GM19238 (cell line): ENCODE results near the gene CDS2.
A peak's percentile ranks its signal among the peaks of the same experiment; 100 is the strongest.
"Not testable (repeated sequence)": the region's sequence is repeated elsewhere in the genome, so short reads cannot be mapped to it uniquely, and the experiment has no call there.

Experiments used
- DNase-seq: peaks from one replicate; pipeline ENCODE4 v3.0.0; 2011; ENCODE audit warnings: low spot score; ENCODE audit not compliant: insufficient read length

CDS2 gene

DNA sequence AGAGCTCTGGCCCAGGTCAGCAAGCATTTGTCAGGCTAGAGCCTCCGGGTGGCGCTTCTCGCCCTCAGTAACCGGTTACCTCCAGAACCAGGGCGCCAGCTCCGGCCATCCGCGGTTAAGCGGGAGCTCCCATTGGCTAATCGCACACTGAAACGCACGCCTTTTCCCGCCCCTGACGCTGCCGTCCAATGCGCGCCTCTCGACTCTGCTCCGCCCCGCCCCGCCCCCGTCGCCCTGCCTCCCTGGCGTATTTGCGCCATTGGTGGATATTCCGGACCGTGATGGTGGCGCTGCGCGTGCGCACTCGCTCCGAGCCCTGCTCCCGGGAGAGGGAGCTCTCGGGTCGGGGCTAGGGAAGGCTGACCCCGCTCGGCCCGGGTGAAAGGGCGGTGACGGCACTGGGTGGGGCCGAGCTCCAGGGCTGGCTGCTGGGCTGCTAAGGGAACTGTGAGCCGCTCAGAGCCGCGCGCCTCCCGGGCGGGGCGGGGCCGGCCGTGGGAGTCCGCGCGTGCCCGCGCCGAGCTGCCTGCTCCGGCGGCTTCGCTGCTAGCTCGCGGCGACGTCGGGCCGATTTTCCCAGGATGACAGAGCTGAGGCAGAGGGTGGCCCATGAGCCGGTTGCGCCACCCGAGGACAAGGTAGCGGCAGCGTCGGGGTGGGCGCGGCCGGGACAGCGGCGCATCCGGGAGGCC is at the start of gene CDS2:
Gene CDS2, plus strand, starts transcription at position 497 of the 692 bp plus-strand sequence. Its CDS starts 85 bp downstream, at position 582.
- peak; percentile 96 for DNase-seq

DNA sequence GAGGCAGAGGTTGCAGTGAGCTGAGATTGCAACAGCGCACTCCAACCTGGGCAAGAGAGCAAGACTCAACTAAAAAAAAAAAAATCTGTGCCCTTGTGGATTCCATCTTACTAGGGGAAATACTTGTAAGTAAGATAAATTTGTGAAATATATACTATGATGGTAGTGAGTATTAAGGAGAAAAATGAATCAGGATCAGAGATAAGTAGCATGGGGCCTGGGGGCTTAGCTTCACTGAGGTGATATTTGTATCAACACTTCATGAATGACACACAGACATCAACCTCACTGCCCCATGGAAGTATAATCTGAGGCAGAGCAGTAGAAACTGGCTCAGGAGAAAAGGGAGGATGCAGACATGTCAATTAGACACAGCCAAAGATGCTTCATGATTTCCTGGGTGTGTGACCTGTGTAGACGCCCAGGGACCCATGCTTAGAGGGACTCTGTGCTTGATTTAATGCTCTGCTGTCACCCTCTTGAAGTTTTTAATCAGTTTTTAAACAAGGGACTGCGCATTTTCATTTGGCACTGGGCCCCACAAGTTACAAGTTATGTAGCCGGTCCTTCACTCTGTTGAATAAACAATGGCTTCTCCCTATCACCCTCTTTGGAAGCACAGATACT is 48.9 kb upstream of the CDS2 start:
- DNase-seq = no peak

DNA sequence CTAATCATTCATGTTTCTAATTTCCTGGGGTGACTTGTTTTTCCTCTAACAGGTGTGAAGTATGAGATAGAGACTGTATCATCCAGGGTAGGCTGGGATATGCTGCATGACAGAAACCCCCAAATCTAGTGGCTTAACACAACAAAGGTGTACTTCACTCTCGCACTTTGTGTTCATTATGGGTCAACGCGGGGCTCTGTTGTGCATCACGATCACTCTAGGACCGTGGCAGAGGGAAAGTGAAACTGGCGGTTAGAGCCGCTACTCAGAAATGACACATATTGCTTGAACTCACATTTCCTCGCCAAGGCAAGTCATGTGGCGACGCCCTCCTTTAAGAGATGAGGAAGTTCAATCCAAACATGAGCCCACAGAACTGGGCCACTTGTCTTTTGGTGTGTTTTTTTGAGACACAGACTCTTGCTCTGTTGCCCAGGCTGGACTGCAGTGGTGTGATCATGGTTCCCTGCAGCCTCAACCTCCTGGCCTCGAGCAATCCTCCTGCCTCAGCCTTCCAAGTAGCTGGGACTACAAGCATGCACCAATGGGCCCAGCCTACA is 48.3 kb upstream of the CDS2 start:
- DNase-seq = peak; percentile 76

GRCh38 chr20:5080384-5080877 is 46.4 kb upstream of the CDS2 start:
- no peak for DNase-seq

DNA sequence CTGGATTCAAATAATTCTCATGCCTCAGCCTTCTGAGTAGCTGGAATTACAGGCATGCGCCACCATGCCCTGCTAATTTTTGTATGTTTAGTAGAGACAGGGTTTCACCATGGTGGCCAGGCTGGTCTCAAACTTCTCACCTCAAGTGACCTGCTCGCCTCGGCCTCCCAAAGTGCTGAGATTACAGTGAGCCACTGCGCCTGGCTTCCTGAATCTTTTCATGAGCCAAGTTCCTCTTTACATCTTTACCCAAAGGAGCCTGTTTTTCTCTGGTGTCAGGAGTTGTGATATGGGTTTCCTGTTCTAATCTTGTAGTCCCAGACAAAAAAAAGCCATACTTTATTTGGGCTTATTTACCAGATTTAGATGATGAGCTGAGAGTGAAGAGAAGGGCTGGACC is 41.4 kb upstream of the CDS2 start:
- no peak for DNase-seq

- no peak for DNase-seq
Measured at GRCh38 chr20:5088688-5089087, 38.1 kb upstream of the CDS2 start.

DNA sequence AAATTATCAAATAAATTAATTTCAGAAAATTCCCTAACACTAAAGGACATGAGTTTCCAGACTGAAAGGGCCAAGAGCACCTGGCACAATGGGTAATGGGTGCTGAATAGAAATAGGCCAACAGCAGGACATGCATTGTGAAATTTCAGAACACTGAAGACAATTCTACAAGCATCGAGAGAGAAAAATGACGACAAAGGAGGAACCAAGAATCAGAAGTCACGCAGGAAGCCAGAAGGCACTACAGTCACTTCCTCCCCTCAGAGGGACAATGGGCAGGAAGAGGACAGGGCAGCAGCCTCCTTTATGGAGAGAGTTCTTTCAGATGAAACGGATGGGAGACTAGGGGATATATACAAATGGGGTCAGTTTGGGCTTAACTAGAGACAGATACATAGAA is 36.6 kb upstream of the CDS2 start:
- peak; percentile 11 for DNase-seq

GRCh38 chr20:5091902-5092301 is 34.9 kb upstream of the CDS2 start:
- DNase-seq = no peak

DNA sequence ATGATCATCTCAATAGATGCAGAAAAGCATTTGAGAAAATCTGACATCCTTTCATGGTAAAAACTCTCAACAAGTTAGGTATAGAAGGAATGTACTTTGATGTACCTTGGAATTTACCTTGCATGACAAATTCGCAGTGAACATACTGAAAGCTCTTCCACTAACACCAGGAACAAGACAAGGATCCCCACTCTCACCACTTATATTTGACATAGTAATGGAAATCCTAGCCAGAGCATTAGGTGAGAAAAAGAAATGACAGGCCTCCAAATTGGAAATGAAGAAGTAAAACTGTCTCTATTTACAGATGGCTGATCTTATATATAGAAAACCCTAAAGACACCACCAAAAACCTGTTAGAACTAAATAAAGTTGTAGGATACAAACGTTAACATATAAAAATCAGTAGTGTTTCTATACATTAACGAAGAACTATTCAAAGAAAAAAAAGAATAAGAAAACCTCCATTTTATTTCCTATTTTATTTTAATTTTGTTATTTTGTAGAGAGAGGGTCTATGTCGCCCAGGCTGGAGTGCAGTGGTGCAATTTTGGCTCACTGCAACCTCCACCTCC is 34.0 kb upstream of the CDS2 start:
- DNase-seq = no peak

DNA sequence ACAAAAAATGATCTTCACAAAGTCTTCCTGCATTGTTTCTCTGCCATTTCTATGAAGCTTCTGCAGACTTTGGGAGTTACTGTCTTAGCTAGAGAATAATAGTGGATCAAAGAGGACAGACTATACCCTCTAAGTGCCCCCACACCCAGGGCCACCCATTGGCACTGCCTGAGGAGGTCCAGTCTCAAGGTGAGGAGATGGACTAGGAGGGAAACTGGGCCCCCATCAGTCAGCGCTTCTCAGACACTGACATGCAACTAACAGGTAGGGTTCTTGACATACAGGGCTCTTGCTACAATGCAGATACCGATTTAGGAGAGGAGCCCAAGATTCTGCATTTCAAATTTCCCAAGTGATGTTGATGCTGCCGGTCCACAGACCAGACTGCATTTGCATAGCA is 31.4 kb upstream of the CDS2 start:
- no peak for DNase-seq

- DNase-seq = no peak
Measured at GRCh38 chr20:5095931-5096330, 30.9 kb upstream of the CDS2 start.

DNA sequence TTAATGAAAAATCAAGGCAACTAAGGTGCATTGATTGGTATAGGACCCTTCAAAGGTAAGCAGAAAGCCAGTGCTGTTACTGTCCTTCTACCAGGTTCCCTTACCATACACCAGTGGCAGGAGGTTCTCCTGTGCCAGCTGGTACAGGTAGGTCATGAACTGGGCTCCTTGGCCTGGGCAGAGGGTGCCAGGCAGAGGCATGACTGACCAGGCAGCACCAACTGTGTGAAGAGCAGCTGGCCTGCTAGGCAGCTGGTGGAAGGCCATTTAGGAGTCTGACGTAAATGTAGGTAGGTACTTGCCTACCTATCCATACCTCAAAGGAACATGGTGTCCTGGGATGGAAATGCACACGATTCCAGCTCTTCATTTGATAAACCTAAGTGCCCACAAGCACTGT is 30.3 kb upstream of the CDS2 start:
- DNase-seq = no peak

- DNase-seq = not testable (repeated sequence)
Measured at GRCh38 chr20:5099009-5099408, 27.8 kb upstream of the CDS2 start.

DNA sequence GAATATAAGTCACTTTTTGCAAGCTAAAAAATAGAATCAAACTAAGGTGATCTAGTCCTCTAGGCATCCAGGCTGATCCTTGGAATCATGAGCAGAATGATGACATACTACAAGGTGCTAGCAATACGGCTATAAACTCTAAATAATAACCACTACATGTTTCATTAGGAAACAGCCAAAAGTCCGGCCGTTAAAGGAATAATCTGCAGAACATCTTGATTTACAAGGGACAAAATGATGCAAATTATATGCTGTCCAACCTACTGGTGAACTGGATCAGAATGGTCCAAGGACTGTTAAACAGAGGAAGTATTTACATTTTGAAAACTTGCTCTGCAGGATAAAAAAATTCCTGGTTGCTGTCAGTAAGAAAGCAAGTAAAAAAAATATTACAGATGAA is 26.9 kb upstream of the CDS2 start:
- DNase-seq = not testable (repeated sequence)

- DNase-seq = peak; percentile 39
Measured at GRCh38 chr20:5100684-5101347, 26.0 kb upstream of the CDS2 start.

DNA sequence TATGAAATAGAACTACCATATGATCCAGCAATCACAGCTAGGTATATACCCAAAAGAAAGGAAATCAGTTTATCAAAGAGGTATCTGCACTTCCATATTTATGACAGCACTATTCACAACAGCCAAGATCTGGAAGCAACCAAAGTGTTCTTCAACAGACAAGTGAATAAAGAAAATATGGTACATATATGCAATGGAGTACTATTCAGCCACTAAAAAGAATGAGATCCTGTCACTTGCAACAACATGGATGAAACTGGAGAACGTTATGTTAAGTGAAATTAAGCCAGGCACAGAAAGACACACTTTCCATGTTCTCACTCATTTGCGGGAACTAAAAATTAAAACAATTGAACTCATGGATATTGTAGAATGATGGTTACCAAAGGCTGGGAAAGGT is 22.3 kb upstream of the CDS2 start:
- DNase-seq = no peak

DNA sequence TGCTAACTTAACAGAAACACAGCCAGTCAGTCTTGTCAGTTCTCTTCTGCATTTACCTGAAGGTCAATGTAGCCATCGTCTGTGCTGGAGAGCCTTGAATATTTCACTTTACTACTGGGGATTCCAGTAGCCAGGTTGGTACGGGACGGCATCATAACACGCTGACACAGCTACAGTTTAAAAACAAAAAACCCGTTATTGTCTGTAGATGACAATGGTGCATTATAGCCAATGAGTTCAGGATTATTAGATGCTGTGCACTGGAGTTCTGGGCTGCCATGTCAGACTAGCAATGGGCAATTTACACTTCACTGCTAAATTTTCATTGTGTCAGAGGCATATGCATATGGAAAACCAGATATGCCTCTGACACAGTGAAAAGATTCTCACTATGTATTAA is 17.5 kb upstream of the CDS2 start:
- DNase-seq = no peak

DNA sequence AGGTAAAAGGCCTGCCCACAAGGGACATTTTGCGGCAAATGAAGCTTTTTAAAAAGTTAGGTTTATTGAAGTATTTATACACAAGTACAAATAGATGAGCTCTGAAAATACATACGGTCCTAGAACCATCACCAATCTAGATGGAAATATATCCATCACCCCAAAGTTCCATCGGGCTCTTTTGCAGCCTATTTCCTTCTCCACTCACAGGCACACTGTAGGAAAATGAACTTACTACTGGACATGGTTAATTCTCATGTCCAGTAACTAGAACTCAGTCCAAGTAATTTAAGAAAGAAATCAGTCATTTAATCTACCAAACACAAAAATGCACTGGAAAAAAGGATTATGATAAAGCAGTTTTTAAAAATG is 13.2 kb upstream of the CDS2 start:
- no peak for DNase-seq

GRCh38 chr20:5114403-5114802 is 12.4 kb upstream of the CDS2 start:
- no peak for DNase-seq

GRCh38 chr20:5116875-5117274 is 9.9 kb upstream of the CDS2 start:
- DNase-seq = no peak

DNA sequence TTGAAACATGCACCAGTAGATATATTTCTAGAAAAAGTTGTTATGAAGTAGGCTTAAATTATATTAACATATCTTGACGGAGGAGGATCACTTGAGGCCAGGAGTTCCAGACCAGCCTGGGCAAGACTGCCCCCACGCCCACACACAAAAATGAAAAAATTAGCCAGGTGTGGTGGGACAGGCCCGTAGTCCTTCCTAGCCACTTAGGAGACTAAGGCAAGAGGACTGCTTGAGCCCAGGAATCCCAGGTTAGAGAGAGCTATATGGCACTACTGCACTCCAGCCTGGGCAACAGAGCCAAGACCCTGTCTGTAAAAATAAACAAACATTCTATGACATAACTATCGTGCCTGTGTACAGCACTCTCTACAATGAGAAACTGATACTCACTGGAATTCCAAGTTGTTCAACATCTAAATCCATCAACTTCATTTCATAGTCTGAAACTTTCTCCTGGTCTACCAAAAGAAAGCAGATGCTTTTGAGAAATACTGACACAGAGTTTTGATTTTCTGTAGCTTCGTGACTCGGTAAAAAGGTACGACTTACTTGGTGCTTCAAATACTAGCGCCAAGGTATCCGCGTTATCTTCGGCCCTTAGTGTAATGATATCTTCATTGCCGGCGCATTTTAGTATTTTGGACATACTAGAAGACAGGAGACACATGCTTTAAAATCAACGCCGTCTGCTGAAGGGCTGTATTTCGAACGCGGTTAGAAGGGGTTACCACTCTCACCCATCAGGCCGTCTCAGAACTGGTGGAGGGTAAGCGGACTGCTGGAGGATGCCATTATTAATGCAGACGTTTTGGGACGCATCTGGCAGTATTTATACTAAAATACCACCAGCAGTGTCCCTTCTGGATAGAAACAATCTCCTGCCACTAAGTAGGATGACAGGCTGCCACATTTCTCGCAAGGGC is 8.3 kb upstream of the CDS2 start:
- no peak for DNase-seq
